ENCODE results near the gene PTX4. TPM values are rescaled to one million over a fixed set of nuclear protein-coding genes. Genes with fewer than 3 reads are reported as not detected.

The PTX4 gene
- total RNA-seq, 1 donor from 2014 or later, result not detected

DNA sequence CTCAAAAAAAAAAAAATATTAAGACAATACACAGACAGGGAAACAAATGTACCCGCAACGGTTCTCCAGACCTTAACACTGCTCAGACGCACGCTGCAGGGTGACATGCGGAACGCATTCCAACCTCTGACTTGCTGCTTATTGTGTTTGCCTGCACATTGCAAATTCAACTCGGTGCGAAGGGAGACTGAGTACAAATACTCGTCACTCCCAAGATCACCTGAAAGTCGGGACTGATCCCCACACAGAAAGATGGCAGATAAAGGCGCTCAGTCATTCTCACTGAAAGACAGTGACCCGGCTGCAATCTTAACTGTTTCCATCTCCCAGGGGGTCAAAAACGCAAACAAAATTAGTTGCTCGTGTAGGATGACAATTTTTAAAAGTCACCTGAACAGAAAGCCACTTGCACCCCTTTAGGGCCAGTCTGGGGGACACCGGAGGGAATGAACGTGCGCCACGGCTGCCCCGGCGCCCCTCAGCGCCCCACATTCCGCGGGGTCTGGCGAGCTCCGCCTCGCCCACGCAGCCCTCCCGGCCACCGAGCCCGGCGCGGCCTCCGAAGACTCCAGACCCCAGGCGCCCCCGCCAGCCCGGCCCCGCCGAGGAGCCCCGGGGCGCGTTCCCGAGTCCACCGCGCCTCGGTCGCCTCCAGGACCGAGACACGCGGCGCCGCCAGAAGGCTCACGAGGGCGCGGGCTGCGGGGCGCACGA, 14.5 kb downstream of the PTX4 start:
- peak overlapping the region; percentile 81 for H3K4me3 Mint-ChIP-seq (ENCODE audit: unreplicated experiment)
- TF ChIP-seq, protein P1, sequence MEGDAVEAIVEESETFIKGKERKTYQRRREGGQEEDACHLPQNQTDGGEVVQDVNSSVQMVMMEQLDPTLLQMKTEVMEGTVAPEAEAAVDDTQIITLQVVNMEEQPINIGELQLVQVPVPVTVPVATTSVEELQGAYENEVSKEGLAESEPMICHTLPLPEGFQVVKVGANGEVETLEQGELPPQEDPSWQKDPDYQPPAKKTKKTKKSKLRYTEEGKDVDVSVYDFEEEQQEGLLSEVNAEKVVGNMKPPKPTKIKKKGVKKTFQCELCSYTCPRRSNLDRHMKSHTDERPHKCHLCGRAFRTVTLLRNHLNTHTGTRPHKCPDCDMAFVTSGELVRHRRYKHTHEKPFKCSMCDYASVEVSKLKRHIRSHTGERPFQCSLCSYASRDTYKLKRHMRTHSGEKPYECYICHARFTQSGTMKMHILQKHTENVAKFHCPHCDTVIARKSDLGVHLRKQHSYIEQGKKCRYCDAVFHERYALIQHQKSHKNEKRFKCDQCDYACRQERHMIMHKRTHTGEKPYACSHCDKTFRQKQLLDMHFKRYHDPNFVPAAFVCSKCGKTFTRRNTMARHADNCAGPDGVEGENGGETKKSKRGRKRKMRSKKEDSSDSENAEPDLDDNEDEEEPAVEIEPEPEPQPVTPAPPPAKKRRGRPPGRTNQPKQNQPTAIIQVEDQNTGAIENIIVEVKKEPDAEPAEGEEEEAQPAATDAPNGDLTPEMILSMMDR (IDR thresholded peaks at IDR 0.05), result no peak
- H3K27ac Mint-ChIP-seq (ENCODE audit: unreplicated experiment), result peak overlapping the region; percentile 85
- no peaks in the 10 kb centered on the region for H3K27me3 Mint-ChIP-seq (ENCODE audit: low read depth)
- H3K9me3 Mint-ChIP-seq (ENCODE audit: low read depth), result peaks cover 3% of the 10 kb centered on the region
- no peak for DNase-seq (ENCODE audit: low spot score)
- H3K4me1 Mint-ChIP-seq (ENCODE audit: low read depth), result peaks cover 38% of the 10 kb centered on the region
- H3K36me3 Mint-ChIP-seq (ENCODE audit: low read depth), result no peaks in the 10 kb centered on the region

GRCh38 chr16:1472974-1473373, 15.8 kb downstream of the PTX4 start:
- Mint-ChIP-seq H3K36me3 (ENCODE audit: low read depth) (no peaks in the 10 kb centered on the region), H3K4me3 (ENCODE audit: unreplicated experiment) (peak overlapping the region; percentile 53), H3K27me3 (ENCODE audit: low read depth) (no peaks in the 10 kb centered on the region), H3K27ac (ENCODE audit: unreplicated experiment) (peak overlapping the region; percentile 14), H3K9me3 (ENCODE audit: low read depth) (no peaks in the 10 kb centered on the region), H3K4me1 (ENCODE audit: low read depth) (peaks cover 38% of the 10 kb centered on the region)
- DNase-seq (ENCODE audit: low spot score), result no peak
- TF ChIP-seq, protein P1 (IDR thresholded peaks at IDR 0.05), result no peak

GRCh38 chr16:1471569-1472194, 17.1 kb downstream of the PTX4 start:
- Mint-ChIP-seq H3K4me3 (ENCODE audit: unreplicated experiment) (no peak overlapping the region), H3K36me3 (ENCODE audit: low read depth) (no peaks in the 10 kb centered on the region), H3K27ac (ENCODE audit: unreplicated experiment) (no peak overlapping the region), H3K9me3 (ENCODE audit: low read depth) (no peaks in the 10 kb centered on the region), H3K27me3 (ENCODE audit: low read depth) (no peaks in the 10 kb centered on the region), H3K4me1 (ENCODE audit: low read depth) (peaks cover 38% of the 10 kb centered on the region)
- TF ChIP-seq, protein P1 (IDR thresholded peaks at IDR 0.05), result no peak
- no peak for DNase-seq (ENCODE audit: low spot score)

DNA sequence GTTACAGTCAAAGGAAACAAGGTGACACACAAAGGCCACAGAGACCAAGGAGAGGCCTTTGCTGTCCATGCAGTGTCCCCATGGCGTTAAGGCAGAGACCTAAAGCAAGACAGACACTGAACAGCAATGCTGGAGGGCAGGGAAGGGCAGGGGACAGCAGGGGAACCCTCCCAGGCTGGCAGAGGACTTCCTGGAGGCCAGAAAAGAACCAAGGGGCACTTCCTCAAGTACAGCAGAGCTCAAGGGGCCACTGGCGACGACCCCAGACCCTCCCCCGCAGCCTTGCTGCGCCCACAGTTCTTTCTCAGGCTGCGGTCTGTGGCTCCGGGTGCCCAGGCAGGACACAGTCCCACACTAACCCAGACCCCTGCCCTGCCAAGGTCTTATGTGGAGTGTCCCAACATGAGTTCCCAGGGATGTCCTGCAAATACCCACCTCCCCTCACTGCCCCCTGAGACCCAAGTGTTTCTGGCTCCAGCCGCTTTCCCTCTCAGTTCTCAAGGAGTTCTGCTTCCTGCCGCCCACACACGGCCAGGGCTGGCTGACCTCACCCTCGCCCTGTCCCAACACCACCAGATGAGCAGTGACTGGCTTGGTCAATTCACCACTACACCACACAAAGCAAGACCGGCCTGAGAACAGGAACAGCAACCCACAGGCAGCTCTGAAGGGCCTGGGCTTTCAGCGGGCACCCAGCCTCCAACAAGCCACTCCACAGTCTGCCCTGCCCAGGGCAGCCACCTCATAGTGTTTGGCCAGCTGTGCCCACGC, 18.1 kb downstream of the PTX4 start:
- Mint-ChIP-seq H3K4me1 (ENCODE audit: low read depth) (peaks cover 38% of the 10 kb centered on the region), H3K4me3 (ENCODE audit: unreplicated experiment) (peak overlapping the region; percentile 5)

More for the DNA sequence above, 18.1 kb downstream of the PTX4 start:
- no peaks in the 10 kb centered on the region for H3K9me3 Mint-ChIP-seq (ENCODE audit: low read depth)
- no peaks in the 10 kb centered on the region for H3K27me3 Mint-ChIP-seq (ENCODE audit: low read depth)
- DNase-seq (ENCODE audit: low spot score), result no peak
- TF ChIP-seq, protein P1 (IDR thresholded peaks at IDR 0.05), result no peak
- H3K36me3 Mint-ChIP-seq (ENCODE audit: low read depth), result no peaks in the 10 kb centered on the region
- peak overlapping the region; percentile 82 for H3K27ac Mint-ChIP-seq (ENCODE audit: unreplicated experiment)

All from chondrocyte (in vitro differentiated cells).